HG03135 (cell line): ENCODE data around the gene BAZ2B.
"Not testable (repeated sequence)": the region's sequence is repeated elsewhere in the genome, so short reads cannot be mapped to it uniquely, and the experiment has no call there.

Experiments
- ATAC-seq: cut with Tn5 transposase; IDR thresholded peaks from one replicate; pipeline ENCODE4 v1.9.1; 2021; ENCODE audit warnings: mild to moderate bottlenecking, moderate library complexity; ENCODE audit not compliant: unreplicated experiment

The BAZ2B gene

GRCh38 chr2:159616286-159616701, at the start of gene BAZ2B:
TSS of gene BAZ2B (minus strand) at chr2:159616548. CDS start at chr2:159478719, 137,829 bp downstream.
- peak; percentile 14 for ATAC-seq

- no peak for ATAC-seq
Measured at GRCh38 chr2:159661286-159661685, 44.9 kb upstream of the BAZ2B start.

DNA sequence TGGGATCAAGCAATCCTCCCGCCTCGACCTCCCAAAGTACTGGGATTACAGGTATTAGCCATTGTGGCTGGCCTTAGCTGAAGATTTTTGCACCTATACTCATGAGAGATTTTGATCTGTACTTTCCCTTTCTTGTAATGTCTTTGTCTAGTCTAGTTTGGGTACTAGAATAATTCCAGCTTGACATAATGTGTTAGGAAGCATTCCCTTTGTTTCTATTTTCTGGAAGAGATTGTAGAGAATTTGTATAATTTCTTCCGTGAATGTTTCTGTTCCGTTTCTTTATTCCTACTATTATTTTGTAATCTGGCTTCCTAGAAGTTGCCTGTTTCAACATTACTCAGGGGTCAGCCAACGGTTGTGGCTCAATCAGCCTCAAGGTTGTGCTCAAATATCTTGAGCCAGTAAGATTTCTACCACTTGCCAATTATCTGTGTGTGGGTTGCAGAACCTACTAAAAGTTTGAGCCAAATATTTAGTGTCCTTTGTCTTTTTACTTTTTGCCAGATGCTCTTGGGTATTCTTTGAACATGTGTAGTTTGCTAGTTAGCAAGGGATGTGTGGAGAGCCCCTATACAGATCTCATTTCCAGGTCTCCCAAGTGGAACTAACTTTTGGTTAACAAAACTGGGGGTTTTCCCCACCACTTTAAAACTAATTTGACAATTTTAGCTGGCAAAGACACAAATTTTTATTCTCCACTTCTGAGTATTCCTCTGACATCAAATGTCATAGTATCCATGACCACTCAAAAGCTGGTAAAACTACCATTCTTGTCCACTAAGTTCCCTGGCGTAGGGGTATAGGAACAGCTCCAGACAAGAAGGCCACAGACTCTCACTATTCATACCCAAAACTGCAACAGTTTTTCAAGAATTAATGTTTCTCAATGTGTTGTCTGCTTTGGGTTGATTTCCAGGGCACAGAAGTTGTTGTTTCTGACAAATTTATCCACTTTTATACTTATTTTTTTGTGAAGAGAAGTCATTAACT, 42.8 kb upstream of the BAZ2B start:
- ATAC-seq = no peak

DNA sequence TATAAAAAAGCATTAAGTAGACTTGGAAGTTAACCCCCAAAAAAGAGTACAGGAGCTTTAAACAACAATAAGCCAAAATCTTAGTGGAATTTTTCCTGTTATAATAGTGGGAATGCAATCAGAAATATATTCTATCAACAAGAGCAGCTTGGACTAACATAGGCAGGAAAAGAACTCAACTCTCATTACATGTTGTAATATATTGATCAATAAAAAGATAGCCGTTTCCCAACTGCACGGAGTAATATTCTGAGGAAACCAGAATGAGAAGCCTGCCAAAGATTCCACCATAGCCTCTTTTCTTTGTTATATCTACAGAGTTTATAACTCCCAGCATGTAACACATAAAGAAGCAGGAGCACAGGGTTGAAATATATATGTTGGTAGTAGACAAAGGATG, 37.6 kb upstream of the BAZ2B start:
- no peak for ATAC-seq

DNA sequence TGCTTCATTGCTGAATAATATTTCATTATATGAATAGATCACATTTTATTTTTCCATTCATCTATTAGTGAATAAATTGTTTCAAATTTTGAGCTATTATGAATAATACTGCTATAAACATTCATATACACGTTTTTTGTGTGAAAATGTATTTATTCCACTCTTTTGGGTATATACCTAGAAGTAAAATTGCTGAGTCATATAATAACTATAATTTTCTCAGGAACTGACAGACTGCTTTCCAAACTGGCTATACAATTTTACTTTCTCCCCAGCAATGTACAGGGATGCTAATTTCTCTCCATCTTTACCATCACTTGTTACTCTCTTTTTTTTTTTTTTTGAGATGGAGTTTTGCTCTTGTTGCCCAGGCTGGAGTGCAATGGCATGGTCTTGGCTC, 35.5 kb upstream of the BAZ2B start:
- ATAC-seq = no peak

GRCh38 chr2:159650574-159650973, 34.2 kb upstream of the BAZ2B start:
- ATAC-seq = no peak

DNA sequence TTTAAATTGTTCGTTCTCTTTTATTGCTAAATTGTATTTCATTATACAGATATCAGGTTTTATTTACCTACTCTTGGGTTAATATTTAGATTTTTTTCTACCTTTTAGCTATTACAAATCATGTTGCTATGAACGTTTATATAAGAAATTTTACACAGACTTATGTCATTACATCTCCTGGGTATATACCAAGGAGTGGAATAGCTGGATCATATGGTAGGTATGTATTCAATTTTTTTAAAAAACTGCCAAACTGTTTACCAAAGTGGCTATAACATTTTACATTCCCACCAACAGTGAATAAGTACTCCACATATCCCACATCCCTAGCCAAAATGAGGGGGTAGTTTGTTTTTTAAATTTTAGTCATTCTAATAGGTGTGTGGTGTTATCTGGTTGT, 32.3 kb upstream of the BAZ2B start:
- no peak for ATAC-seq

DNA sequence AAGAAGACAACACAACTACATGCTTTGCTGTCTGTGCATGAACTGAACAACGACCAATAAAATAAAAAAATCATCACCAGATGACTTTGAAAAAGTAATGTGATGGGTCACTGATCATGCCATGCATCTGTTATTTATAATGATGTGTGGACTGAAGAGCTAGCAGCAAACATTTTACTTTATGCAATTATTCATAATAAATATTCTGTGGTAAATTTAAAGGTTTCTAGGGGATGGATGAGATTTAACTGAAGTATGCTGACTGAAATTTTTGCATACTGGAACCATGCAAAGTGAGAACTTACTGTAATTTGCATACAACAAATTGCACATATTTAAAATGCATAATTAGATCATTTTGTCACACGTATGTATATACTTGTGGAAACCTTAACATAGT, 31.3 kb upstream of the BAZ2B start:
- ATAC-seq = no peak

- ATAC-seq = no peak
Measured at GRCh38 chr2:159640176-159640575, 23.8 kb upstream of the BAZ2B start.

- ATAC-seq = no peak
Measured at GRCh38 chr2:159639712-159640111, 23.4 kb upstream of the BAZ2B start.

GRCh38 chr2:159639071-159639470, 22.7 kb upstream of the BAZ2B start:
- ATAC-seq = no peak

GRCh38 chr2:159637988-159638501, 21.7 kb upstream of the BAZ2B start:
- no peak for ATAC-seq

DNA sequence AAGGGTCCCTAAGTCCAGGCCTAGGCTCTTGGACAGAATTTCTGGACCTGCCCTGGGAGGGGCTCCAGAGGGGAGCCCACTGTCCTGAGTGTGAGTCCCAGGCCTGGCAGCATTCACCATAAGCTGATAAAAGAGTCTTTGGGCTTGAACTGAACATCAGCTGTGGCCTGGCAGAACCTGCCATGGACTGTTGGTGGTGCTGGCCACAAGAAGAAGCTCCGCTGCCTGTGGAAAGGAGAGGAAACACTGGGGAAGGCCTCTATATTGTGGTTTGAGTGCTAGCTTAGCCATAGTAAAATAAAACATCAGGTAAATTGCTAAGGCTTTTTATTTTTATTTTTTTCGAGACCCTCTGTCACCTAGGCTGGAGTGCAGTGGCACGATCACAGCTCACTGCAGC, 20.9 kb upstream of the BAZ2B start:
- ATAC-seq = no peak

GRCh38 chr2:159635006-159635789, 18.9 kb upstream of the BAZ2B start:
- no peak for ATAC-seq

- ATAC-seq = no peak
Measured at GRCh38 chr2:159633219-159633618, 16.9 kb upstream of the BAZ2B start.

GRCh38 chr2:159625628-159626027, 9.3 kb upstream of the BAZ2B start:
- ATAC-seq = not testable (repeated sequence)

GRCh38 chr2:159623436-159623835, 7.1 kb upstream of the BAZ2B start:
- no peak for ATAC-seq

DNA sequence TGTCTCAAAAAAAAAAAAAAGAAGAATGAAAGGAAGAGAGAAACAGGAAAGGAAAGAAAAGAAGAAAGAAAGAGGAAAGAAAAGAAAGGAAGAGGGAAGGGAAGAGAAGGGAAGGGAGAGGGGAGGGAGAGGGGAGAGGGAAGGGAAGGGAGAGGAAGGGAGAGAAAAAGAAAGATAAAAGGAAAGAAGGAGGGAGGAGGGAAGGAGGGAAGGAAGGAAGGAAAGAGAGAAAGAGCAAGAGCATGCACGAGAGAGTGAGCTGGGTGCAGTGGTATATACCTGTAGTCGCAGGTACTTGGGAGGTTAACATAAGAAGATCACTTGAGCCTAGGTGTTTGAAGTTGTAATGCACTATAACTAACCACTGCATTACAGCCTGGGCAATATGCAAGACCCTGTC, 6.6 kb upstream of the BAZ2B start:
- no peak for ATAC-seq

DNA sequence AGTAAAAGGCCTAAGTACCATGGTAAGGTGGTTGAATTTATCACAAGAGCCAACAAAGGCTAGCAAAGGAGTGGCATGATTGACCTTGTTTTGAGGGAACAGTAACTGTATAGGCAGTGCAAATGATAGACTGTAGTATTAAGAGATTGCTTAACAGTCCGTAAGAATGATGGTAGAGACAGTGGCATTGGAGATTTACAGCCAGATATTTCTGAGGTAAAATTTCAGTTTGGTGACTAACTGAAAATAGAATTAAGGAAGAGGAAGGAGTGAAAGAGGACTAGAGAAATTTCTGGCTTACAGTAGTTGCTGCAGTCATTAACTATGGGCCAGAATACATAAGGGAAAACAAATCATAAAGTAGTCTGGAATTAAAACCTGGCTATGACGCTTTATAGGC, 4.4 kb upstream of the BAZ2B start:
- ATAC-seq = no peak

GRCh38 chr2:159617646-159618045, 1.3 kb upstream of the BAZ2B start:
- no peak for ATAC-seq

GRCh38 chr2:159617100-159617499, 752 bp upstream of the BAZ2B start:
- ATAC-seq = no peak
